Keratinocyte (primary cell): Measurements from ENCODE around the gene MFN2. TPM values are rescaled to one million over a fixed set of nuclear protein-coding genes. Genes with fewer than 3 reads are reported as not detected.

ENCODE experiments used
- DNase-seq: peaks from one replicate; pipeline ENCODE4 v3.0.0-alpha.2; 2011; ENCODE audit warnings: low read depth, missing footprints, low spot score
- FAIRE-seq: peaks from 2 replicates; lab custom pipeline; 2011; peaks lifted over from hg19 to GRCh38; lab: Jason Lieb, UNC
- H2AFZ ChIP-seq: 2 replicates; pipeline ENCODE4 v1.6.0; 2012; ENCODE audit warnings: low read length, control low read depth, inconsistent platforms; ENCODE audit not compliant: control insufficient read depth
- H3K27ac ChIP-seq: 2 replicates; pipeline ENCODE4 v1.5.1; 2011; ENCODE audit warnings: low read length; ENCODE audit not compliant: control insufficient read depth, insufficient read depth
- H3K27me3 ChIP-seq: 3 replicates; pipeline ENCODE4 v1.6.0; 2011; ENCODE audit warnings: low read length; ENCODE audit not compliant: control insufficient read depth, insufficient read depth; ENCODE audit errors: extremely low read depth
- H3K36me3 ChIP-seq, 2 experiments: 2 replicates in 1 of 2; 3 replicates in 1 of 2; pipeline ENCODE4 v1.5.1; 2011; ENCODE audit warnings: low read length in 2 of 2, mild to moderate bottlenecking in 1 of 2; ENCODE audit not compliant: control insufficient read depth in 2 of 2, insufficient read depth in 2 of 2; ENCODE audit errors: extremely low read depth in 1 of 2
- H3K4me1 ChIP-seq: 3 replicates; pipeline ENCODE4 v1.5.1; 2011; ENCODE audit warnings: low read length; ENCODE audit not compliant: control insufficient read depth, insufficient read depth; ENCODE audit errors: extremely low read depth
- H3K4me2 ChIP-seq: 3 replicates; pipeline ENCODE4 v1.6.0; 2011; ENCODE audit warnings: low read depth, low read length; ENCODE audit not compliant: control insufficient read depth, insufficient read depth; ENCODE audit errors: extremely low read depth
- H3K4me3 ChIP-seq, 3 experiments: fragments of 200-600 bp in 1 of 3; sonication (generic) in 1 of 3; 2 replicates in 2 of 3; 3 replicates in 1 of 3; pipeline ENCODE4 v1.5.1; 2011 to 2016; ENCODE audit warnings: low read length in 3 of 3, mild to moderate bottlenecking in 3 of 3, control low read depth in 2 of 3, inconsistent platforms in 1 of 3, low read depth in 1 of 3, mixed read lengths in 1 of 3, mixed run types in 1 of 3, moderate library complexity in 1 of 3; ENCODE audit not compliant: control insufficient read depth in 2 of 3, insufficient read depth in 2 of 3; ENCODE audit errors: extremely low read depth in 1 of 3
- H3K79me2 ChIP-seq: 2 replicates; pipeline ENCODE4 v1.6.0; 2012; ENCODE audit warnings: low read length; ENCODE audit not compliant: control insufficient read depth, insufficient read depth
- H3K9ac ChIP-seq: 3 replicates; pipeline ENCODE4 v1.6.0; 2011; ENCODE audit warnings: low read length; ENCODE audit not compliant: control insufficient read depth, insufficient read depth; ENCODE audit errors: extremely low read depth
- H3K9me1 ChIP-seq: 3 replicates; pipeline ENCODE4 v1.6.0; 2011; ENCODE audit warnings: low read length; ENCODE audit not compliant: control insufficient read depth, insufficient read depth; ENCODE audit errors: extremely low read depth
- H3K9me3 ChIP-seq: 2 replicates; pipeline ENCODE4 v1.5.1; 2012; ENCODE audit warnings: low read depth, low read length; ENCODE audit not compliant: control insufficient read depth
- H4K20me1 ChIP-seq: 3 replicates; pipeline ENCODE4 v1.6.0; 2011; ENCODE audit warnings: low read length; ENCODE audit not compliant: control insufficient read depth, insufficient read depth; ENCODE audit errors: extremely low read depth
- EZH2 ChIP-seq: IDR thresholded peaks from one replicate; pipeline ENCODE4 v1.6.1; 2012; ENCODE audit warnings: inconsistent platforms, mild to moderate bottlenecking, low read length, moderate library complexity
- dilution Hi-C: fragments of 300-500 bp; cut with MboI; formaldehyde crosslinking; loops from one replicate; pipeline ENCODE4 v1.7.0; 2020; ENCODE audit warnings: low sequenced_read_pairs; ENCODE audit not compliant: extremely low pct_ligation_motif_present
- polyA plus RNA-seq, 5 experiments: library from polyadenylated mRNA; depleted of rRNA in 3 of 5; stranded (reverse) in 3 of 5; stranded (forward) in 1 of 5; unstranded in 1 of 5; fragments of >200 nt; gene quantifications; 1 replicate in 1 of 5; 2 replicates in 3 of 5; 3 replicates in 1 of 5; pipeline versions ENCODE4 v1.2.1 to v1.2.3, GENCODE V29; 2011 to 2012; ENCODE audit warnings: missing spikeins in 2 of 5, low read depth in 1 of 5, low replicate concordance in 1 of 5
- TF ChIP-seq, protein P1 (sequence below), 3 experiments: IDR thresholded peaks in 1 of 3; conservative IDR thresholded peaks in 1 of 3; optimal IDR thresholded peaks in 1 of 3; 2 replicates in 2 of 3; 3 replicates in 1 of 3; pipeline versions ENCODE3 to v1.5.1; 2011; ENCODE audit warnings: low read length in 3 of 3, mild to moderate bottlenecking in 3 of 3, moderate library complexity in 2 of 3, control low read depth in 1 of 3, inconsistent platforms in 1 of 3; ENCODE audit not compliant: insufficient read depth in 2 of 3; ENCODE audit errors: extremely low read depth in 1 of 3

Gene MFN2
- polyA plus RNA-seq, 1 donor (not counting 4 experiments of a cell fraction or from before 2014, with no cell fraction given), result 102 TPM

- Histone ChIP-seq H3K27ac (no peak overlapping the region), H3K4me1 (peaks cover 15% of the 10 kb centered on the region), H3K4me2 (no peak overlapping the region), H3K4me3 (no peak overlapping the region), H3K9ac (no peak overlapping the region), H4K20me1 (no peaks in the 10 kb centered on the region), H3K9me3 (no peaks in the 10 kb centered on the region), H3K79me2 (no peaks in the 10 kb centered on the region), H3K9me1 (peaks cover under 1% of the 10 kb centered on the region), H3K27me3 (peaks cover 12% of the 10 kb centered on the region), H2AFZ (no peak overlapping the region), H3K36me3 (no peaks in the 10 kb centered on the region)
- FAIRE-seq (no peak), DNase-seq (no peak)
- no peak for TF ChIP-seq EZH2
- TF ChIP-seq, protein P1, sequence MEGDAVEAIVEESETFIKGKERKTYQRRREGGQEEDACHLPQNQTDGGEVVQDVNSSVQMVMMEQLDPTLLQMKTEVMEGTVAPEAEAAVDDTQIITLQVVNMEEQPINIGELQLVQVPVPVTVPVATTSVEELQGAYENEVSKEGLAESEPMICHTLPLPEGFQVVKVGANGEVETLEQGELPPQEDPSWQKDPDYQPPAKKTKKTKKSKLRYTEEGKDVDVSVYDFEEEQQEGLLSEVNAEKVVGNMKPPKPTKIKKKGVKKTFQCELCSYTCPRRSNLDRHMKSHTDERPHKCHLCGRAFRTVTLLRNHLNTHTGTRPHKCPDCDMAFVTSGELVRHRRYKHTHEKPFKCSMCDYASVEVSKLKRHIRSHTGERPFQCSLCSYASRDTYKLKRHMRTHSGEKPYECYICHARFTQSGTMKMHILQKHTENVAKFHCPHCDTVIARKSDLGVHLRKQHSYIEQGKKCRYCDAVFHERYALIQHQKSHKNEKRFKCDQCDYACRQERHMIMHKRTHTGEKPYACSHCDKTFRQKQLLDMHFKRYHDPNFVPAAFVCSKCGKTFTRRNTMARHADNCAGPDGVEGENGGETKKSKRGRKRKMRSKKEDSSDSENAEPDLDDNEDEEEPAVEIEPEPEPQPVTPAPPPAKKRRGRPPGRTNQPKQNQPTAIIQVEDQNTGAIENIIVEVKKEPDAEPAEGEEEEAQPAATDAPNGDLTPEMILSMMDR (optimal IDR thresholded peaks at IDR 0.05 in 1 of 3, IDR thresholded peaks at IDR 0.05 in 1 of 3, conservative IDR thresholded peaks at IDR 0.05 in 1 of 3; ENCODE audit: extremely low read depth in 1 of 3, insufficient read depth in 2 of 3, low read length in 3 of 3), result no peak
- dilution Hi-C loops, result no loop called here
These were observed 77.1 kb downstream of the MFN2 start for GRCh38 chr1:12057382-12057781.

- Histone ChIP-seq H3K9ac (no peak overlapping the region), H3K4me1 (peaks cover 16% of the 10 kb centered on the region), H3K9me1 (no peaks in the 10 kb centered on the region), H3K27me3 (peaks cover 18% of the 10 kb centered on the region), H3K27ac (no peak overlapping the region), H2AFZ (no peak overlapping the region), H3K4me3 (no peak overlapping the region), H4K20me1 (no peaks in the 10 kb centered on the region), H3K9me3 (no peaks in the 10 kb centered on the region), H3K79me2 (no peaks in the 10 kb centered on the region), H3K36me3 (no peaks in the 10 kb centered on the region), H3K4me2 (no peak overlapping the region)
- TF ChIP-seq, protein P1 (optimal IDR thresholded peaks at IDR 0.05 in 1 of 3, IDR thresholded peaks at IDR 0.05 in 1 of 3, conservative IDR thresholded peaks at IDR 0.05 in 1 of 3; ENCODE audit: extremely low read depth in 1 of 3, insufficient read depth in 2 of 3, low read length in 3 of 3), result no peak
- no peak for FAIRE-seq
- dilution Hi-C loops, result no loop called here
- no peak for DNase-seq
These were observed 77.9 kb downstream of the MFN2 start for GRCh38 chr1:12057940-12058687.
